GM12873 (cell line): ENCODE measurements around the gene EMC9.

ENCODE experiments used
- TF ChIP-seq, protein P1 (sequence below): IDR thresholded peaks from 2 replicates; pipeline ENCODE4 v1.5.1; 2012; ENCODE audit warnings: low read depth, mild to moderate bottlenecking, moderate library complexity, low read length, control low read depth; ENCODE audit not compliant: insufficient read depth; ENCODE audit errors: missing control alignments

Gene EMC9

DNA sequence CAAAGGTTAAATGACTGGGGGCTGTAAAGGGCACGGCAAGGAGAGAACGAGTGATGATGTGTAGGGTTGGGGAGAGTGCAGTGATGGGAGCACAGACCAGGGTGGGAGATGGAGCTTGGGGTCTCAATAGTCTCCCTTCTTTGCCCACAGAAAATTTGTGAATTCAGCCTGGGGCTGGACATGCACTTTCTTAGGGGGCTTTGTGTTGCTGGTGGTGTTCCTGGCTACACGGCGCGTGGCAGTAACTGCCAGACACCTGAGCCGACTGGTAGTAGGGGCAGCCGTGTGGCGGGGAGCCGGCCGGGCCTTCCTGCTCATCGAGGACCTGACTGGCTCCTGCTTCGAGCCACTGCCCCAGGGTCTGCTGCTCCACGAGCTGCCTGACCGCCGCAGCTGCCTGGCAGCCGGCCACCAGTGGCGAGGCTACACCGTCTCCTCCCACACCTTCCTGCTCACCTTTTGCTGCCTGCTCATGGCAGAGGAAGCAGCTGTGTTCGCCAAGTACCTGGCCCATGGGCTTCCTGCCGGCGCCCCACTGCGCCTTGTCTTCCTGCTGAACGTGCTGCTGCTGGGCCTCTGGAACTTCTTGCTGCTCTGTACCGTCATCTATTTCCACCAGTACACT lies 9.2 kb downstream of the EMC9 start:
- TF ChIP-seq, protein P1, sequence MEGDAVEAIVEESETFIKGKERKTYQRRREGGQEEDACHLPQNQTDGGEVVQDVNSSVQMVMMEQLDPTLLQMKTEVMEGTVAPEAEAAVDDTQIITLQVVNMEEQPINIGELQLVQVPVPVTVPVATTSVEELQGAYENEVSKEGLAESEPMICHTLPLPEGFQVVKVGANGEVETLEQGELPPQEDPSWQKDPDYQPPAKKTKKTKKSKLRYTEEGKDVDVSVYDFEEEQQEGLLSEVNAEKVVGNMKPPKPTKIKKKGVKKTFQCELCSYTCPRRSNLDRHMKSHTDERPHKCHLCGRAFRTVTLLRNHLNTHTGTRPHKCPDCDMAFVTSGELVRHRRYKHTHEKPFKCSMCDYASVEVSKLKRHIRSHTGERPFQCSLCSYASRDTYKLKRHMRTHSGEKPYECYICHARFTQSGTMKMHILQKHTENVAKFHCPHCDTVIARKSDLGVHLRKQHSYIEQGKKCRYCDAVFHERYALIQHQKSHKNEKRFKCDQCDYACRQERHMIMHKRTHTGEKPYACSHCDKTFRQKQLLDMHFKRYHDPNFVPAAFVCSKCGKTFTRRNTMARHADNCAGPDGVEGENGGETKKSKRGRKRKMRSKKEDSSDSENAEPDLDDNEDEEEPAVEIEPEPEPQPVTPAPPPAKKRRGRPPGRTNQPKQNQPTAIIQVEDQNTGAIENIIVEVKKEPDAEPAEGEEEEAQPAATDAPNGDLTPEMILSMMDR = no peak

DNA sequence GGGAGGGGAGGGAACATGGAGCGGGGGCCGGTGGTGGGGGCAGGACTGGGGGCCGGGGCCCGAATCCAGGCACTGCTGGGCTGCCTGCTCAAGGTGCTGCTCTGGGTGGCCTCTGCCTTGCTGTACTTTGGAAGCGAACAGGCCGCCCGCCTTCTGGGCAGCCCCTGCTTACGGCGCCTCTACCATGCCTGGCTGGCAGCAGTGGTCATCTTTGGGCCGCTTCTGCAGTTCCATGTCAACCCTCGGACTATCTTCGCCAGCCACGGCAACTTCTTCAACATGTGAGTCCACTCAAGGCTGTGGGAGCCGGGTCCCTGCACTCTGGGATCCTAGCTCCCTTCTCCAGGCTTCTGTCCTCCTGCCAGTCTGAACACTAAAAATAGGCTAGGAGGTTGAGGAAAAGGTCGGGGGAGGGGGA lies 9.8 kb downstream of the EMC9 start:
- TF ChIP-seq, protein P1 = no peak

DNA sequence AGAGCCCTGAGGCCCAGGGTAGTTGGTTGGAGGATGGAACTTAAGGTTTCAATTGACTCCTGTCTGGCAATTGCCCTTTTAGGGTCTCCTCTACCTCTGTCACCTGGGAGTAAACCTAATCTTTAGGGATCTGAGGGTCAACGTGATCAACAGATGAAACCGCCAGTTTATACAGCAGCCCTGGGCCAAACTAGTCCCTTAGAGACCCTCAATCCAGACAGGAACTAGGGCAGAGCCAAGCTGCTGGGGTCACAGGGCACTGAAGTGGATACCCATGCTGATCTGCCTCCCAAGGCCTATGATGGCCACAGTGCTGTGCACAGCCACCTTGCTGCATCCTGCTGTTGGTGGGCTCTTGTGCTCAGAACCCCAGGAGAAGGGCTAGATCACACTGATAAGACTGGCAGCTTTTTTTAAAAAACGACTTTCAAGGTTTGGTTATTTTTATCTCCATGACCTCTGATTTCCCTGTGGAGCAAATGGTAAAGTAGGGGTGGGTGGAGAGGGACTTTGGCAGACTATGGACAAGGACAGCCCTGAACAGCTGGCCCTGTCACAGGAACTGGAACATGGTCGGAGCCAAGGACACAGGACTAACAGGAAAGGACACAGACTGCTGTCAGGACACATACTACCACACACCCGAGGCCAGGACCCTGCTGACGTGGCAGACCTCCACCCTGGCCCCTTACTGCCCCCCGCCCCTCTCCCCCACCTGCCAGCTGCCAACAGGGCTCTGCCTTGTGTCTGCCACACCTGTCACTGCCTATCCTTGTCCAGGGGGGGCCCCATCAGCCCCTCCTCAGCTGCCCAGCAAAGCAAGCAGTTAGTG lies 10.5 kb downstream of the EMC9 start:
- TF ChIP-seq, protein P1 = no peak

DNA sequence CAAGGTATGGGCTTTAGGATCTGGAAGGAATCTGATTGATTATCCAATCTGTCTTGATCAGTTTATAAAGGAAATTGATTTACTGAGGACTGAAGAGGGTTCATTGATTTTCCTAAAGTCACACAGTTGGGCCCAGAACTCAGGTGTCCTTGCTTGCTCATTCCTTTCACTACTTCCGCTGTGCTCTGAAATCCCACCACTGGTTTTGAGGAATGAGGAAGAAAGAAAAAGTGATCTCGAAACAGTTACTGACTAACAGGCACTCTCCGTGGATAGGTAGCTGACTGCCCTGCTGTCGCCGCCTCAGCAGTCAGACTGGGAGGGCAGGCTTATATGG lies 11.0 kb downstream of the EMC9 start, which contains the start of gene FITM1:
Gene FITM1 (plus strand): TSS at position 280 of the 337 bp plus-strand sequence. CDS start 905 bp downstream, outside the sequence.
- TF ChIP-seq, protein P1 = no peak

DNA sequence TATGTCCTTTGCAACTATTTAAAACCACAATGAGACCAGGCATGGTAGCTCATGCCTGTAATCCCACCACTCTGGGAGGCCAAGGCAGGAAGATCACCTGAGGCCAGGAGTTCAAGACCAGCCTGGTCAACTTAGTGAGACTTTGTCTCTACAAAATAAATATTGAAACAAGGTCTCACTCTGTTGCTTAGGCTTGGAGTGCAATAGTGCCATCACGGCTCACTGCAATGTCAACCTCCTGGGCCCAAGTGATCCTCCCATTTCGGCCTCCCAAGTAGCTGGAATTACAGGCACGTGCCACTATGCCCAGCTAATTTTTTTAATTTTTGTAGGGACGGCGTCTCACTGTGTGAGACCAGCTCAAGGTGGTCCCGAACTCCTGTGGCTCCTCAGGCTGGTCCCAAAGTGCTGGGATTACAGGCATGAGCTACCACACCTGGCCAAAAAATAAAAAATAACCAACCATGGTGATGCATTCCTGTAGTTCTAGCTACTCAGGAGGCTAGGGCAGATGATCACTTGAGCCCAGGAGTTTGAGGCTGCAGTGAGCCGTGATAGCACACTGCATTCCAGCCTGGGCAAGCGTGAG lies 11.9 kb downstream of the EMC9 start:
- TF ChIP-seq, protein P1 = no peak

DNA sequence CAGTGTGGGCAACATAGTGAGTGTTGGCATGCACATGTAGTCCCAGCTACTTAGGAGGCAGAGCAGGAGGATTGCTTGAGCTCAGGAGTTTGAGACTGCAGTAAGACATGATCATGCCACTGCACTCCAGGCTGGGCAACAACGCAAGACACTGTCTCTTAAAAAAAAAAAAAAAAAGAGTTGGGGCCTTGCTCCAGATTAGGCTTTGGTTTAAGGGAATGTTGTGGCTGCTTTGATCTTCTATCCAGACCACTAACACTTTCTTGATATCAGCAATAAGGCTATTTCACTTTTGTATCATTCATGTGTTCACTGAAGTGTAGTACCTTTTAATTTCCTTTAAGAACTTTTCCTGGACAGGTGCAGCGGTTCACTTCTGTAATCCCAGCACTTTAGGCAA lies 13.7 kb downstream of the EMC9 start:
- TF ChIP-seq, protein P1 = no peak

DNA sequence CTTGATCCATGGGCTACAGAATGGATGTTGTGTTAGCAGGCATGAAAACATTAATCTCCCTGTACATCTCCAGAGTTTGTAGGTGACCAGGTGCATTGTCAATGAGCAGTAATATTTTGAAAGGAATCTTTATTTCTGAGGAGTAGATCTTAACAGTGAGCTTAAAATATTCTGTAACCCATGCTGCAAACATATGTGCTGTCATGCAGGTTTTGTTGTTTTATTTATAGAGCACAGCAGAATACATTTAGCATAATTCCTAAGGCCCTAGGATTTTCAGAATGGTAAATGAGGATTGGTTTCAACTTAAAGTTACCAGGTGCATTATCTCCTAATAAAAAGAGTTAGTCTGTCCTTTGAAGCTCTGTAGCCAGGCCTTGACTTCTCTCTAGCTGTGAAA lies 14.5 kb downstream of the EMC9 start:
- TF ChIP-seq, protein P1 = no peak
